ENCODE data around the gene TRAPPC3L.
A peak's percentile ranks its signal among the peaks of the same experiment; 100 is the strongest.

TRAPPC3L gene

DNA sequence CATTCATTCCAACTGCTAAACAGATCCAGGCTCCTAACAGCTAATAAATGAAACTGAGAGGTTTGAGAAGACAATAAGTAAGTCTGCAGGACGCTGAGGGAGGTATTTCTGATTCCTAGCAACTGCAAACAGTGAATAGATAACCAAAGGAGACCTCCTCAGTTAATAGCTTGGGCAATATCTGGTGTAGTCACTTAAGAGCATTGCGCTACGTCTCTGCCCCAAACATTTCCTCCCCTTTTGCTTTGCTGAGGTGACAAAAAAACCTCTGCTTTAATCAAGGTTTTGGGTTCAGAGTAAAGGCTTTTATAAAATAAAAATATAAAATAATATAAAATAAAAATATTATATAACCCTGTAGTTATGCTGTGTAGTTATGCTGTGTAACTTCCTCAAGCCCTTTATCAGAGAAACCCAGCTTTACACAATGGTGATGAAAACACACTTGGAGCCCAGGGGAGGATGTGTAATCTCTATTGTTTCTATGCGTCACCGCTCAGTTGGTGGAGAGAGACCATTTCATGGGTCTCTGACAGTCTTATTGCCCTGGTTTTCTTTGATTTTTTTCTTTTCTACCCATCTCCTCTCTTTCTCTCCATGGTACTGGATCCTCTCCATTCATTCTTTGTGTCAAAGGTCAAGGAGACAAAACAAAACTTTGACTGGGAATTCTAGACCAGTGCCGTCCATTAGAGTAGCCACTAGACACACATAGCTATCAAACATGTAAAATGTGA is 53.0 kb downstream of the TRAPPC3L start:
- ChIA-PET POLR2A (no interaction called here), CTCF (interaction anchor here (1.0 to 1.4 kb wide), 4 partner anchors 12 to 25 kb away, joined by 3 to 5 read pairs (median 4); partner anchors contain the start of gene CALHM5)
- Histone ChIP-seq H3K36me3 (ENCODE audit: control insufficient read depth in 4 of 4, insufficient read depth in 4 of 4, low read length in 3 of 4) (no peaks in the 10 kb centered on the region), H3K4me1 (ENCODE audit: control extremely low read depth in 1 of 4, control insufficient read depth in 4 of 4, insufficient read depth in 4 of 4, low read length in 3 of 4) (peaks cover 0 to 3% (median 0%) of the 10 kb centered on the region in 4 experiments), H3K9me3 (ENCODE audit: control extremely low read depth in 1 of 5, control insufficient read depth in 4 of 5, insufficient read depth in 2 of 5, low read depth in 1 of 5, low read length in 4 of 5) (peaks cover 0 to 9% (median 0%) of the 10 kb centered on the region in 5 experiments), H3K27me3 (replicated peaks in 2 of 5; ENCODE audit: control insufficient read depth in 4 of 5, insufficient read depth in 5 of 5, low read length in 4 of 5) (no peaks in the 10 kb centered on the region), H3K27ac (ENCODE audit: insufficient read depth in 1 of 2, low read depth in 1 of 2, low read length in 2 of 2, poor library complexity in 1 of 2, severe bottlenecking in 2 of 2) (peak overlapping the region in 1 of 2 experiments; percentile 65), H3K4me3 (ENCODE audit: control insufficient read depth in 1 of 7, extremely low read depth in 1 of 7, insufficient read depth in 4 of 7, low read depth in 2 of 7, low read length in 6 of 7) (no peak overlapping the region)
- DNase-seq = peak; percentile 43 to 88 (median 70)
- 75% methylated on average over 2 of the region's 6 CpGs for WGBS (ENCODE audit: insufficient coverage)

DNA sequence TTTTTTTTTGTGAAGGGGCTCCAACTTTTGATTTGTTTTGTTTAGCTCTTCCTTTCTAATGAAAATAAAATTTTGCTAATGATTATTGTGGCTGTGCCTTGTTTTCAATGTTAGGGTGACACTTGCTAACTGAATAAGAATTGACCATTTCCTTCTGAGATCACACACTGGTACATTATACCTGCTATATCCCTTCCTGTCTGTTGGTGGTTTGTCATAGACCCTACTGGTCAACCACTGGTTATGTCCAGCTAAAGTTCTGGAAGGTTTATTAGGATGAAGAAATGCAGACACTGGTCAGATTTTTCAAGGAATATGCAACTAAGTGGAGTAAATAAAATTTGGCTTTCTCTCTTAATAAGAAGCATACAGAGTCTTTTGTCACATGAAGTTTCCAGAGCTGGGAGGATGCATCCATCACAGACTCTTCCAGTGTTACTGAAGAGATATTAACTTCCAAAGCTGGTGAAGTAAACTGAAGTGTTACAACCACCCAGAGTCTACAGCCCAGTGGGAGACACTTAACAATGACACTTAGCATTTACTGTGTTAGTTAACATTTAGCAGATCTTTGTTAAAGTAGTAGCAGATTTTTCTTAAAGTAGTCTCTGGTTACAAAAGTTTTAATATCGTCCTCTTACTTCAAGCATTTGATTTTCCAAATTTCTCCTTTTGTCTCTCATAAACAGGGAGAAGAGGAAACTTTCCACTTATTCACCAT is 53.7 kb downstream of the TRAPPC3L start:
- peak overlapping the region; percentile 10 to 65 for H3K27ac ChIP-seq (ENCODE audit: insufficient read depth in 1 of 2, low read depth in 1 of 2, low read length in 2 of 2, poor library complexity in 1 of 2, severe bottlenecking in 2 of 2)
- no peak for DNase-seq
- ChIA-PET POLR2A (no interaction called here), CTCF (interaction anchor here (0.6 to 1.4 kb wide), 5 partner anchors 12 to 41 kb away, joined by 3 to 5 read pairs (median 4); partner anchors contain the start of gene CALHM5)
- no peaks in the 10 kb centered on the region for H3K27me3 ChIP-seq (replicated peaks in 2 of 5; ENCODE audit: control insufficient read depth in 4 of 5, insufficient read depth in 5 of 5, low read length in 4 of 5)
- peaks cover 0 to 9% (median 0%) of the 10 kb centered on the region in 5 experiments for H3K9me3 ChIP-seq (ENCODE audit: control extremely low read depth in 1 of 5, control insufficient read depth in 4 of 5, insufficient read depth in 2 of 5, low read depth in 1 of 5, low read length in 4 of 5)
- H3K4me1 ChIP-seq (ENCODE audit: control extremely low read depth in 1 of 4, control insufficient read depth in 4 of 4, insufficient read depth in 4 of 4, low read length in 3 of 4) = peaks cover 0 to 3% (median 0%) of the 10 kb centered on the region in 4 experiments
- no peak overlapping the region for H3K4me3 ChIP-seq (ENCODE audit: control insufficient read depth in 1 of 7, extremely low read depth in 1 of 7, insufficient read depth in 4 of 7, low read depth in 2 of 7, low read length in 6 of 7)
- 80% methylated on average over 1 of the region's 1 CpG for WGBS (ENCODE audit: insufficient coverage)
- H3K36me3 ChIP-seq (ENCODE audit: control insufficient read depth in 4 of 4, insufficient read depth in 4 of 4, low read length in 3 of 4) = no peaks in the 10 kb centered on the region

GRCh38 chr6:116485559-116486184 is 59.8 kb downstream of the TRAPPC3L start:
- Histone ChIP-seq H3K27me3 (replicated peaks in 2 of 5; ENCODE audit: control insufficient read depth in 4 of 5, insufficient read depth in 5 of 5, low read length in 4 of 5) (no peaks in the 10 kb centered on the region), H3K4me1 (ENCODE audit: control extremely low read depth in 1 of 4, control insufficient read depth in 4 of 4, insufficient read depth in 4 of 4, low read length in 3 of 4) (no peaks in the 10 kb centered on the region), H3K4me3 (ENCODE audit: control insufficient read depth in 1 of 7, extremely low read depth in 1 of 7, insufficient read depth in 4 of 7, low read depth in 2 of 7, low read length in 6 of 7) (no peak overlapping the region), H3K36me3 (ENCODE audit: control insufficient read depth in 4 of 4, insufficient read depth in 4 of 4, low read length in 3 of 4) (no peaks in the 10 kb centered on the region), H3K9me3 (ENCODE audit: control extremely low read depth in 1 of 5, control insufficient read depth in 4 of 5, insufficient read depth in 2 of 5, low read depth in 1 of 5, low read length in 4 of 5) (peaks cover 0 to 1% (median 0%) of the 10 kb centered on the region in 5 experiments), H3K27ac (ENCODE audit: insufficient read depth in 1 of 2, low read depth in 1 of 2, low read length in 2 of 2, poor library complexity in 1 of 2, severe bottlenecking in 2 of 2) (no peak overlapping the region)
- CTCF ChIA-PET = interaction anchor here (0.6 kb wide), 1 partner anchor 255 kb away, joined by 3 read pairs; no protein-coding TSS in a partner anchor
- DNase-seq = no peak
- POLR2A ChIA-PET = interaction anchor here (0.5 to 0.6 kb wide), 2 partner anchors 47 to 109 kb away, joined by 3 read pairs; no protein-coding TSS in a partner anchor
- whole genome bisulfite sequencing (ENCODE audit: insufficient coverage) = 75% methylated on average over 2 of the region's 5 CpGs

- Histone ChIP-seq H3K4me1 (ENCODE audit: control extremely low read depth in 1 of 4, control insufficient read depth in 4 of 4, insufficient read depth in 4 of 4, low read length in 3 of 4) (no peaks in the 10 kb centered on the region), H3K36me3 (ENCODE audit: control insufficient read depth in 4 of 4, insufficient read depth in 4 of 4, low read length in 3 of 4) (no peaks in the 10 kb centered on the region), H3K27ac (ENCODE audit: insufficient read depth in 1 of 2, low read depth in 1 of 2, low read length in 2 of 2, poor library complexity in 1 of 2, severe bottlenecking in 2 of 2) (no peak overlapping the region), H3K9me3 (ENCODE audit: control extremely low read depth in 1 of 5, control insufficient read depth in 4 of 5, insufficient read depth in 2 of 5, low read depth in 1 of 5, low read length in 4 of 5) (peaks cover 0 to 1% (median 0%) of the 10 kb centered on the region in 5 experiments), H3K4me3 (ENCODE audit: control insufficient read depth in 1 of 7, extremely low read depth in 1 of 7, insufficient read depth in 4 of 7, low read depth in 2 of 7, low read length in 6 of 7) (no peak overlapping the region), H3K27me3 (replicated peaks in 2 of 5; ENCODE audit: control insufficient read depth in 4 of 5, insufficient read depth in 5 of 5, low read length in 4 of 5) (no peaks in the 10 kb centered on the region)
- POLR2A ChIA-PET = no interaction called here
- DNase-seq = no peak
- CTCF ChIA-PET = no interaction called here
- 100% methylated on average over 1 of the region's 2 CpGs for WGBS (ENCODE audit: insufficient coverage)
These were observed 61.9 kb downstream of the TRAPPC3L start for GRCh38 chr6:116483616-116484015.

- no peak overlapping the region for H3K27ac ChIP-seq (ENCODE audit: insufficient read depth in 1 of 2, low read depth in 1 of 2, low read length in 2 of 2, poor library complexity in 1 of 2, severe bottlenecking in 2 of 2)
- CTCF ChIA-PET = no interaction called here
- WGBS (ENCODE audit: insufficient coverage) = 100% methylated on average over 1 of the region's 1 CpG
These were observed 62.7 kb downstream of the TRAPPC3L start for GRCh38 chr6:116482780-116483179.

GRCh38 chr6:116476002-116476678 is 69.3 kb downstream of the TRAPPC3L start:
- H3K36me3 ChIP-seq (ENCODE audit: control insufficient read depth in 4 of 4, insufficient read depth in 4 of 4, low read length in 3 of 4) = no peaks in the 10 kb centered on the region
- H3K4me3 ChIP-seq (ENCODE audit: control insufficient read depth in 1 of 7, extremely low read depth in 1 of 7, insufficient read depth in 4 of 7, low read depth in 2 of 7, low read length in 6 of 7) = peak overlapping the region in 3 of 7 experiments; percentile 21 to 45 (median 28)
- 33% methylated on average over 1 of the region's 5 CpGs for WGBS (ENCODE audit: insufficient coverage)
- H3K9me3 ChIP-seq (ENCODE audit: control extremely low read depth in 1 of 5, control insufficient read depth in 4 of 5, insufficient read depth in 2 of 5, low read depth in 1 of 5, low read length in 4 of 5) = peaks cover 0 to 3% (median 0%) of the 10 kb centered on the region in 5 experiments
- peaks cover 20 to 32% (median 29%) of the 10 kb centered on the region in 4 experiments for H3K4me1 ChIP-seq (ENCODE audit: control extremely low read depth in 1 of 4, control insufficient read depth in 4 of 4, insufficient read depth in 4 of 4, low read length in 3 of 4)
- peak; percentile 69 to 92 (median 89) for DNase-seq
- ChIA-PET CTCF (no interaction called here), POLR2A (no interaction called here)
- H3K27me3 ChIP-seq (replicated peaks in 2 of 5; ENCODE audit: control insufficient read depth in 4 of 5, insufficient read depth in 5 of 5, low read length in 4 of 5) = no peaks in the 10 kb centered on the region
- peak overlapping the region in 1 of 2 experiments; percentile 49 for H3K27ac ChIP-seq (ENCODE audit: insufficient read depth in 1 of 2, low read depth in 1 of 2, low read length in 2 of 2, poor library complexity in 1 of 2, severe bottlenecking in 2 of 2)

More at GRCh38 chr6:116482780-116483179, 62.7 kb downstream of the TRAPPC3L start:
- POLR2A ChIA-PET = no interaction called here
- no peaks in the 10 kb centered on the region for H3K27me3 ChIP-seq (replicated peaks in 2 of 5; ENCODE audit: control insufficient read depth in 4 of 5, insufficient read depth in 5 of 5, low read length in 4 of 5)
- H3K4me3 ChIP-seq (ENCODE audit: control insufficient read depth in 1 of 7, extremely low read depth in 1 of 7, insufficient read depth in 4 of 7, low read depth in 2 of 7, low read length in 6 of 7) = no peak overlapping the region
- H3K4me1 ChIP-seq (ENCODE audit: control extremely low read depth in 1 of 4, control insufficient read depth in 4 of 4, insufficient read depth in 4 of 4, low read length in 3 of 4) = no peaks in the 10 kb centered on the region
- no peak for DNase-seq
- H3K9me3 ChIP-seq (ENCODE audit: control extremely low read depth in 1 of 5, control insufficient read depth in 4 of 5, insufficient read depth in 2 of 5, low read depth in 1 of 5, low read length in 4 of 5) = no peaks in the 10 kb centered on the region
- H3K36me3 ChIP-seq (ENCODE audit: control insufficient read depth in 4 of 4, insufficient read depth in 4 of 4, low read length in 3 of 4) = no peaks in the 10 kb centered on the region
